ENCODE data around the gene PRSS12. TPM values are rescaled to one million over a fixed set of nuclear protein-coding genes. Genes with fewer than 3 reads are reported as not detected.

Gene PRSS12
- total RNA-seq, result under 0.01 TPM in 1 of 2 replicates, not detected in the other

GRCh38 chr4:118352843-118353533 lies at the start of gene PRSS12:
PRSS12 (minus strand) TSS chr4:118353003; CDS start chr4:118352720, 283 bp downstream.

Data from cardiac atrium fibroblast (primary cell).